Activated CD4-positive, CD25-positive, alpha-beta regulatory T cell (primary cell): ENCODE measurements around the gene DHX30.

Source experiments
- DNase-seq, 4 experiments: peaks; one replicate each; lab custom pipeline; 2025; lab: John Stamatoyannopoulos, UW

DHX30 gene

GRCh38 chr3:47852604-47853602 lies 50.0 kb downstream of the DHX30 start:
- DNase-seq = no peak

GRCh38 chr3:47854267-47854666 lies 51.3 kb downstream of the DHX30 start:
- no peak for DNase-seq

- no peak for DNase-seq
Measured at GRCh38 chr3:47854720-47855455, 52.0 kb downstream of the DHX30 start.

GRCh38 chr3:47855461-47856383 lies 52.8 kb downstream of the DHX30 start:
- no peak for DNase-seq

- no peak for DNase-seq
Measured at GRCh38 chr3:47856669-47857068, 53.7 kb downstream of the DHX30 start.

GRCh38 chr3:47857151-47857550 lies 54.2 kb downstream of the DHX30 start:
- DNase-seq = no peak

- DNase-seq = no peak
Measured at GRCh38 chr3:47859956-47860605, 57.1 kb downstream of the DHX30 start.

- no peak for DNase-seq
Measured at GRCh38 chr3:47863391-47864128, 60.6 kb downstream of the DHX30 start.

GRCh38 chr3:47865192-47865591 lies 62.3 kb downstream of the DHX30 start:
- no peak for DNase-seq

- DNase-seq = no peak
Measured at GRCh38 chr3:47867451-47868044, 64.6 kb downstream of the DHX30 start.

- no peak for DNase-seq
Measured at GRCh38 chr3:47868306-47868705, 65.4 kb downstream of the DHX30 start.

GRCh38 chr3:47870156-47870555 lies 67.2 kb downstream of the DHX30 start:
- no peak for DNase-seq

- DNase-seq = no peak
Measured at GRCh38 chr3:47870702-47871260, 67.8 kb downstream of the DHX30 start.

GRCh38 chr3:47871389-47871788 lies 68.5 kb downstream of the DHX30 start:
- DNase-seq = no peak

- DNase-seq = no peak
Measured at GRCh38 chr3:47872916-47873315, 70.0 kb downstream of the DHX30 start.

GRCh38 chr3:47874438-47874837 lies 71.5 kb downstream of the DHX30 start:
- DNase-seq = no peak

- DNase-seq = no peak
Measured at GRCh38 chr3:47874913-47875312, 72.0 kb downstream of the DHX30 start.

- DNase-seq = no peak
Measured at GRCh38 chr3:47877290-47877689, 74.4 kb downstream of the DHX30 start.

- DNase-seq = no peak
Measured at GRCh38 chr3:47877719-47878118, 74.8 kb downstream of the DHX30 start.

GRCh38 chr3:47882338-47882737 lies 79.4 kb downstream of the DHX30 start:
- DNase-seq = no peak
